K562 (cell line): ENCODE measurements around the gene SYNGR1. TPM values are rescaled to one million over a fixed set of nuclear protein-coding genes. Genes with fewer than 3 reads are reported as not detected.
"Not testable (repeated sequence)": the region's sequence is repeated elsewhere in the genome, so short reads cannot be mapped to it uniquely, and the experiment has no call there.

Source experiments
- ATAC-seq: fragments of 200-7000 bp; cut with Tn5 transposase; 3 replicates; pipeline ENCODE4 v1.9.1; 2020; ENCODE audit warnings: moderate library complexity
- BruUV-seq: library from RNA; stranded (reverse); fragments of 400-500 nt; replicated peaks from 2 replicates; lab custom pipeline; 2021; lab: Mats Ljungman, UMichigan
- CTCF ChIA-PET: fragments of 300-600 bp; formaldehyde crosslinking; extraction: SDS; loops from one replicate; lab custom pipeline; 2021; ENCODE audit warnings: low intra/inter-chr PET ratio; lab: Yijun Ruan, JAX
- POLR2A ChIA-PET: fragments of 300-600, 350-650 bp; sonication (Branson Sonifier 250); formaldehyde crosslinking; extraction: SDS; loops from one replicate; lab custom pipeline; 2021; ENCODE audit warnings: antibody characterized with exemption, inconsistent platforms; lab: Yijun Ruan, JAX
- DNase-seq, 4 experiments: peaks; one replicate each; pipeline versions ENCODE4 v3.0.0 to v3.0.0-alpha.2; 2011 to 2018; ENCODE audit warnings: low spot score in 3 of 4, mixed read lengths in 3 of 4; ENCODE audit errors: extremely low read depth in 1 of 4
- FAIRE-seq: peaks from 2 replicates; lab custom pipeline; 2011; peaks lifted over from hg19 to GRCh38; lab: Jason Lieb, UNC
- H2AFZ ChIP-seq: 2 replicates; pipeline ENCODE4 v1.6.0; 2011; ENCODE audit warnings: low read depth, low read length, control low read depth, inconsistent platforms
- H3K27ac ChIP-seq: fragments of 200-600 bp; 3 replicates; pipeline ENCODE4 v1.8.0; 2011; ENCODE audit warnings: low read depth, mild to moderate bottlenecking, control low read depth, inconsistent platforms, low read length, moderate library complexity, mixed read lengths; ENCODE audit errors: extremely low read depth
- H3K27me3 ChIP-seq, 2 experiments: fragments of 300-600 bp in 1 of 2; 2 replicates in 1 of 2; 3 replicates in 1 of 2; pipeline versions ENCODE4 v1.6.0 to v1.8.0; 2011; ENCODE audit warnings: inconsistent platforms in 2 of 2, low read length in 2 of 2, mild to moderate bottlenecking in 1 of 2, mixed read lengths in 1 of 2, moderate library complexity in 1 of 2; ENCODE audit not compliant: control insufficient read depth in 2 of 2, insufficient read depth in 2 of 2
- H3K36me3 ChIP-seq: fragments of 300-600 bp; 3 replicates; pipeline ENCODE4 v1.8.0; 2011; ENCODE audit warnings: mild to moderate bottlenecking, low read length, inconsistent platforms; ENCODE audit not compliant: control insufficient read depth, insufficient read depth
- H3K4me1 ChIP-seq, 2 experiments: fragments of 200-600 bp in 1 of 2; replicated peaks in 1 of 2; 2 replicates in 1 of 2; 3 replicates in 1 of 2; pipeline versions ENCODE4 v1.5.1 to v1.8.0; 2011; ENCODE audit warnings: inconsistent platforms in 2 of 2, low read length in 2 of 2, mild to moderate bottlenecking in 1 of 2, mixed read lengths in 1 of 2, moderate library complexity in 1 of 2; ENCODE audit not compliant: control insufficient read depth in 2 of 2, insufficient read depth in 2 of 2
- H3K4me2 ChIP-seq: 2 replicates; pipeline ENCODE4 v1.6.1; 2011; ENCODE audit warnings: low read length, control low read depth, inconsistent platforms, mixed read lengths; ENCODE audit not compliant: insufficient read depth
- H3K4me3 ChIP-seq: fragments of 200-600 bp; sonication (generic), shearing (Covaris generic); 2 replicates; pipeline ENCODE4 v1.5.1; 2016; ENCODE audit warnings: control low read depth, inconsistent platforms
- H3K79me2 ChIP-seq: fragments of 200-600 bp; 3 replicates; pipeline ENCODE4 v1.8.0; 2011; ENCODE audit warnings: low read length, inconsistent platforms; ENCODE audit not compliant: control insufficient read depth, insufficient read depth
- H3K9ac ChIP-seq, 2 experiments: 2 replicates each; pipeline versions ENCODE4 v1.6.0 to v1.6.1; 2011; ENCODE audit warnings: low read depth in 2 of 2, low read length in 2 of 2, control low read depth in 1 of 2, inconsistent platforms in 1 of 2, mild to moderate bottlenecking in 1 of 2, mixed read lengths in 1 of 2; ENCODE audit not compliant: insufficient read depth in 1 of 2
- H3K9me1 ChIP-seq: one replicate; pipeline ENCODE4 v1.6.0; 2011; ENCODE audit warnings: inconsistent platforms, mild to moderate bottlenecking, low read length, moderate library complexity; ENCODE audit not compliant: control insufficient read depth, insufficient read depth
- H3K9me3 ChIP-seq: replicated peaks from 2 replicates; pipeline ENCODE4 v1.5.1; 2011; ENCODE audit warnings: low read depth, low read length, inconsistent platforms; ENCODE audit not compliant: control insufficient read depth, insufficient read depth
- H4K20me1 ChIP-seq: replicated peaks from 2 replicates; pipeline ENCODE4 v1.6.1; 2011; ENCODE audit warnings: low read length, inconsistent platforms, mixed read lengths; ENCODE audit not compliant: control insufficient read depth, insufficient read depth
- CHD4 ChIP-seq: fragments of 200-600 bp; sonication (generic); IDR thresholded peaks from 3 replicates; pipeline ENCODE4 v1.6.1; 2012; ENCODE audit warnings: low read depth, mild to moderate bottlenecking, mixed read lengths, low read length, inconsistent platforms; ENCODE audit not compliant: insufficient read depth, insufficient replicate concordance, poor library complexity, severe bottlenecking
- DACH1 ChIP-seq: fragments of 450-650 bp; IDR thresholded peaks from 2 replicates; pipeline ENCODE4 v1.6.1; 2018; ENCODE audit not compliant: partially characterized antibody
- PURB ChIP-seq: sonication (generic); formaldehyde crosslinking; IDR thresholded peaks from 2 replicates; pipeline ENCODE4 v1.9.0; 2021; ENCODE audit warnings: low read depth, mild to moderate bottlenecking, missing genetic modification reagents
- WGBS: fragments of 100-300 bp; shearing (Covaris generic); methylation state at CpG from one replicate; pipeline ENCODE4 v1.1.6; 2016; ENCODE audit warnings: low coverage, mixed read lengths; ENCODE audit not compliant: insufficient coverage; ENCODE audit errors: missing lambda C conversion rate; 5-methylcytosine and 5-hydroxymethylcytosine counted together
- in situ Hi-C: fragments of 300-500 bp; cut with MboI; formaldehyde crosslinking; loops from 4 replicates; pipeline ENCODE4 v1.15.0; 2018; ENCODE audit warnings: inconsistent platforms, mixed read lengths
- intact Hi-C: fragments of 100-400 bp; cut with micrococcal nuclease; formaldehyde crosslinking; loops from 2 replicates; pipeline ENCODE4 v1.14.2; 2022
- polyA plus RNA-seq, 8 experiments: library from polyadenylated mRNA; depleted of rRNA in 4 of 8; stranded (reverse) in 5 of 8; unstranded in 3 of 8; fragments of >200 nt; fragmentation: Nextera tagmentation in 2 of 8; fragmentation: Illumina TruSeq in 1 of 8; extraction: Ambion mirVana in 2 of 8; extraction: Trizol in 1 of 8; gene quantifications; 2 replicates each; pipeline versions ENCODE4 v1.2.1 to v1.2.3, GENCODE V29; 2011 to 2014; ENCODE audit warnings: inconsistent platforms in 1 of 8, missing spikeins in 1 of 8
- total RNA-seq, 7 experiments: library from RNA; depleted of rRNA in 6 of 7; stranded (reverse); fragments of >200 nt in 6 of 7; fragmentation: Illumina TruSeq in 2 of 7; extraction: Trizol in 2 of 7; gene quantifications; 2 replicates each; pipeline versions ENCODE4 v1.2.1 to v1.2.3, GENCODE V29; 2011 to 2021; ENCODE audit warnings: low replicate concordance in 1 of 7
- TF ChIP-seq, protein P1 (sequence below): fragments of 250-450 bp; sonication (Bioruptor Pico); IDR thresholded peaks from 2 replicates; pipeline ENCODE4 v1.8.0; 2022; ENCODE audit warnings: moderate library complexity, mild to moderate bottlenecking, inconsistent platforms
- TF ChIP-seq, protein P2 (sequence below): sonication (generic); formaldehyde crosslinking; IDR thresholded peaks from 2 replicates; pipeline ENCODE4 v1.8.1; 2022; ENCODE audit warnings: missing genetic modification reagents
- TF ChIP-seq, protein P3 (sequence below): sonication (generic); formaldehyde crosslinking; IDR thresholded peaks from 2 replicates; pipeline ENCODE4 v1.8.1; 2023; ENCODE audit warnings: mild to moderate bottlenecking, missing genetic modification reagents

Gene SYNGR1
- total and polyA plus RNA-seq, 9 of the 15 experiments (the other 6 are each of a cell fraction or from before 2014, with no cell fraction given), result 1.8 to 15.9 (median 5.5) TPM

DNA sequence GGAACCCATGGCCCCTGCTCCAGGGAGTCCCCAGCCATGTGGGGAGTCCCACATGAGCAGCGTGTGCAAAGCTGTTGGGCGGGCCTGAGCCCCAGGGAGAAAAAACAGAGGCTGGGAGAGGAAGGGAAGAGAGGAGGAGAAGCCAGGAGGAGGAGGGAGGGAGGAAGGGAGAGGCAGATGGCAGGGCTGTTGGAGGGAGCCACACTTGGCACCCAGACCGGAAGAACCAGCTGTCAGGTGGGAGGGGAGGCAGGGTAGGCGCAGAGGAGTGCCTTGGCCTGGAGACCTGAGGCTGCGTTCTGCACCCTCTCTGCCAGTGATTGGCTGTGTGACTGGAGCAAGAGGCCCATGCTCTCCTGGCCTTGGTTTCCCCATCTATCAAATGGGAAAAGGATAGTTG, 6.7 kb downstream of the SYNGR1 start (continued):
- TF ChIP-seq, protein P1, sequence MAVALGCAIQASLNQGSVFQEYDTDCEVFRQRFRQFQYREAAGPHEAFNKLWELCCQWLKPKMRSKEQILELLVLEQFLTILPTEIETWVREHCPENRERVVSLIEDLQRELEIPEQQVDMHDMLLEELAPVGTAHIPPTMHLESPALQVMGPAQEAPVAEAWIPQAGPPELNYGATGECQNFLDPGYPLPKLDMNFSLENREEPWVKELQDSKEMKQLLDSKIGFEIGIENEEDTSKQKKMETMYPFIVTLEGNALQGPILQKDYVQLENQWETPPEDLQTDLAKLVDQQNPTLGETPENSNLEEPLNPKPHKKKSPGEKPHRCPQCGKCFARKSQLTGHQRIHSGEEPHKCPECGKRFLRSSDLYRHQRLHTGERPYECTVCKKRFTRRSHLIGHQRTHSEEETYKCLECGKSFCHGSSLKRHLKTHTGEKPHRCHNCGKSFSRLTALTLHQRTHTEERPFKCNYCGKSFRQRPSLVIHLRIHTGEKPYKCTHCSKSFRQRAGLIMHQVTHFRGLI (CRISPR knock-in tag), result no peak
- TF ChIP-seq, protein P2, sequence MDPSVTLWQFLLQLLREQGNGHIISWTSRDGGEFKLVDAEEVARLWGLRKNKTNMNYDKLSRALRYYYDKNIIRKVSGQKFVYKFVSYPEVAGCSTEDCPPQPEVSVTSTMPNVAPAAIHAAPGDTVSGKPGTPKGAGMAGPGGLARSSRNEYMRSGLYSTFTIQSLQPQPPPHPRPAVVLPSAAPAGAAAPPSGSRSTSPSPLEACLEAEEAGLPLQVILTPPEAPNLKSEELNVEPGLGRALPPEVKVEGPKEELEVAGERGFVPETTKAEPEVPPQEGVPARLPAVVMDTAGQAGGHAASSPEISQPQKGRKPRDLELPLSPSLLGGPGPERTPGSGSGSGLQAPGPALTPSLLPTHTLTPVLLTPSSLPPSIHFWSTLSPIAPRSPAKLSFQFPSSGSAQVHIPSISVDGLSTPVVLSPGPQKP (CRISPR knock-in tag), result no peak
- no peak for TF ChIP-seq CHD4
- no peak for TF ChIP-seq DACH1
- TF ChIP-seq, protein P3, sequence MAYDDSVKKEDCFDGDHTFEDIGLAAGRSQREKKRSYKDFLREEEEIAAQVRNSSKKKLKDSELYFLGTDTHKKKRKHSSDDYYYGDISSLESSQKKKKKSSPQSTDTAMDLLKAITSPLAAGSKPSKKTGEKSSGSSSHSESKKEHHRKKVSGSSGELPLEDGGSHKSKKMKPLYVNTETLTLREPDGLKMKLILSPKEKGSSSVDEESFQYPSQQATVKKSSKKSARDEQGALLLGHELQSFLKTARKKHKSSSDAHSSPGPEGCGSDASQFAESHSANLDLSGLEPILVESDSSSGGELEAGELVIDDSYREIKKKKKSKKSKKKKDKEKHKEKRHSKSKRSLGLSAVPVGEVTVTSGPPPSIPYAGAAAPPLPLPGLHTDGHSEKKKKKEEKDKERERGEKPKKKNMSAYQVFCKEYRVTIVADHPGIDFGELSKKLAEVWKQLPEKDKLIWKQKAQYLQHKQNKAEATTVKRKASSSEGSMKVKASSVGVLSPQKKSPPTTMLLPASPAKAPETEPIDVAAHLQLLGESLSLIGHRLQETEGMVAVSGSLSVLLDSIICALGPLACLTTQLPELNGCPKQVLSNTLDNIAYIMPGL (CRISPR knock-in tag), result no peak
- no peak for TF ChIP-seq PURB (CRISPR knock-in tag)
- TF ChIP-seq, all 486 proteins: peak for 0

DNA sequence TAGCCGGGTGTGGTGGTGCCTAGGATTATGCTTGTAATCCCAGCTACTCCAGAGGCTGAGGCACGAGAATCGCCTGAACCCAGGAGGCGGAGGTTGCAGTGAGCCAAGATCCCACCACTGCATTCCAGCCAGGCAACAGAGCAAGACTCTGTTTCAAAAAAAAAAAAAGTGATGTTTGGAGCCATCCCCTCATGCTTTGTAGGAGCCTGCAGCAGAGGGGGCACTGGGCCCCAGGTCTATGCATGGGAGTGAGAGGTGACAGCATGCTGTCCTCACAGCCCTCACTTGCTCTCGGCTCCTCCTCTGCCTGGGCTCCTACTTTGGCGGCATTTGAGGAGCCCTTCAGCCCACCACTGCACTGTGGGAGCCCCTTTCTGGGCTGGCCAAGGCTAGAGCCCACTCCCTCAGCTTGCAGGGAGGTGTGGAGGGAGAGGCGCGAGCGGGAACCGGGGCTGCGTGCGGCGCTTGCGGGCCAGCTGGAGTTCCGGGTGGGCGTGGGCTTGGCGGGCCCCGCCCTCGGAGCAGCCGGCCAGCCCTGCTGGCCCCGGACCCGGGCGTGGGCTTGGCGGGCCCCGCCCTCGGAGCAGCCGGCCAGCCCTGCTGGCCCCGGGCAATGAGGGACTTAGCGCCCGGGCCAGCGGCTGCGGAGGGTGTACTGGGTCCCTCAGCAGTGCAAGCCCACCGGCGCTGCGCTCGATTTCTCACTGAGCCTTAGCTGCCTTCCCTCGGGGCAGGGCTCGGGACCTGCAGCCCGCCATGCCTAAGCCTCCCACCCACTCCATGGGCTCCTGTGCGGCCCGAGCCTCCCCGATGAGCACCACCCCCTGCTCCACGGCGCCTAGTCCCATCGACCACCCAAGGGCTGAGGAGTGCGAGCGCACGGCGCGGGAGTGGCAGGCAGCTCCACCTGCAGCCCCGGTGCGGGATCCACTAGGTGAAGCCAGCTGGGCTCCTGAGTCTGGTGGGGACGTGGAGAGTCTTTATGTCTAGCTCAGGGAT, 7.6 kb downstream of the SYNGR1 start:
- CTCF ChIA-PET, H3K27me3 ChIP-seq, POLR2A ChIA-PET: not testable (repeated sequence)

More for the DNA sequence above, 7.6 kb downstream of the SYNGR1 start:
- in situ Hi-C loops, H4K20me1 ChIP-seq, H3K9ac ChIP-seq, FAIRE-seq, H2AFZ ChIP-seq, H3K79me2 ChIP-seq, H3K27ac ChIP-seq, intact Hi-C loops, H3K4me3 ChIP-seq, ATAC-seq, BruUV-seq, H3K4me2 ChIP-seq, H3K9me3 ChIP-seq, H3K36me3 ChIP-seq, H3K9me1 ChIP-seq, DNase-seq: not testable (repeated sequence)
- peaks cover 4 to 25% of the 10 kb centered on the region in 2 experiments; a peak in 4 of 5 replicates for H3K4me1 ChIP-seq
- WGBS, result 90% methylated on average over 10 of the region's 53 CpGs
